Measurements from ENCODE around the gene PCGF3.

PCGF3 gene

DNA sequence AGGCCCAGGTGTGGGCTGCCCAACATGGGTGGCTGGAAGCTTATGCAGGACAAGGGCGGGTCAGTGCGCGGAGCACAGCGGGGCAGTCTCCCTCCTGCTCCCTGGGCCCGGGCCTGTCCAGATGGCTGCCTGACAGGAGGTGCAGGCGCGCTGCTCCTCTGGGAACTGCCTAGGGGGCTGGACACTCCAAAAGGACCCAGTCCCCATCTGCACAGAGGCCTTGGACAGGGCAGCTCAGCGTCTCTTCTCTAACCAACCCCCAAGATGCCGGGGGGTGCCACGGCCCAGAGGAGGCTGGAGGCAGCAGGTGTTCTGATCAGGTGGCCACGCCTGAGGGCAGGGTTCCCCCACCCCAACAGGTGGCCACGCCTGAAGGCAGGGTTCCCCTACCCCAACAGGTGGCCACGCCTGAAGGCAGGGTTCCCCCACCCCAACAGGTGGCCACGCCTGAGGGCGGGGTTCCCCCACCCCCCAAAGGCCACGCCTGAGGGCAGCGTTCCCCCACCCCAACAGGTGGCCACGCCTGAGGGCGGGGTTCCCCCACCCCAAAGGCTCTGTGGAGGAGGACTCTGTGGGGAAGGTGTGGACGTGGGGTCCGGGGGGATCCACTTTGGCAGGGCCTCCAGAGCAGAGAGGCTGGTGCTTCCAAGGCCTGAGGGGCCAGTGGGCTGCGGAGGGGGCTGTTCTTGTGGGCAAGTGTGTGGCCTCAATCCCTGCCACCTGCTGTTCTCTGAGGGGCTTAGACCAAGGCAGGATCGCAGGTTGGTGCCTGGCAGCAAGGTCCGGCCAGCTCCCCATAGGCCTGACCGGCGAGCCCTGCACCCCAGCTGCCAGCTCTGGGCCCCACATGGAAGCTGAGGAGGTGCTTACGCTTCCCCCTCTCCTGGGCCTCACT is 84.2 kb downstream of the PCGF3 start:
- H3K4me2 ChIP-seq (ENCODE audit: low read depth, low read length, poor library complexity, severe bottlenecking): no peak overlapping the region
- no peaks in the 10 kb centered on the region for H3K9me3 ChIP-seq (ENCODE audit: insufficient read depth, low read depth, low read length)
- no peak overlapping the region for H3K4me3 ChIP-seq (ENCODE audit: low read length, poor library complexity, severe bottlenecking)
- no peak overlapping the region for H3K9ac ChIP-seq (ENCODE audit: low read depth, low read length, poor library complexity, severe bottlenecking)
- no peaks in the 10 kb centered on the region for H4K20me1 ChIP-seq (ENCODE audit: insufficient read depth, low read length, poor library complexity, severe bottlenecking)
- no peaks in the 10 kb centered on the region for H3K36me3 ChIP-seq (ENCODE audit: insufficient read depth, low read length)
- H3K4me1 ChIP-seq (ENCODE audit: insufficient read depth, low read length, poor library complexity, severe bottlenecking): no peaks in the 10 kb centered on the region
- TF ChIP-seq, protein P1, sequence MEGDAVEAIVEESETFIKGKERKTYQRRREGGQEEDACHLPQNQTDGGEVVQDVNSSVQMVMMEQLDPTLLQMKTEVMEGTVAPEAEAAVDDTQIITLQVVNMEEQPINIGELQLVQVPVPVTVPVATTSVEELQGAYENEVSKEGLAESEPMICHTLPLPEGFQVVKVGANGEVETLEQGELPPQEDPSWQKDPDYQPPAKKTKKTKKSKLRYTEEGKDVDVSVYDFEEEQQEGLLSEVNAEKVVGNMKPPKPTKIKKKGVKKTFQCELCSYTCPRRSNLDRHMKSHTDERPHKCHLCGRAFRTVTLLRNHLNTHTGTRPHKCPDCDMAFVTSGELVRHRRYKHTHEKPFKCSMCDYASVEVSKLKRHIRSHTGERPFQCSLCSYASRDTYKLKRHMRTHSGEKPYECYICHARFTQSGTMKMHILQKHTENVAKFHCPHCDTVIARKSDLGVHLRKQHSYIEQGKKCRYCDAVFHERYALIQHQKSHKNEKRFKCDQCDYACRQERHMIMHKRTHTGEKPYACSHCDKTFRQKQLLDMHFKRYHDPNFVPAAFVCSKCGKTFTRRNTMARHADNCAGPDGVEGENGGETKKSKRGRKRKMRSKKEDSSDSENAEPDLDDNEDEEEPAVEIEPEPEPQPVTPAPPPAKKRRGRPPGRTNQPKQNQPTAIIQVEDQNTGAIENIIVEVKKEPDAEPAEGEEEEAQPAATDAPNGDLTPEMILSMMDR (conservative IDR thresholded peaks at IDR 0.05; ENCODE audit: low read length): no peak
- TF ChIP-seq EZH2phosphoT487 (IDR thresholded peaks at IDR 0.05; ENCODE audit: borderline replicate concordance): no peak
- H3K27me3 ChIP-seq (ENCODE audit: insufficient read depth, low read length, poor library complexity, severe bottlenecking): no peaks in the 10 kb centered on the region
- H3K79me2 ChIP-seq (ENCODE audit: insufficient read depth, low read length): no peaks in the 10 kb centered on the region
- no peaks in the 10 kb centered on the region for H3K9me2 ChIP-seq (replicated peaks; ENCODE audit: low read depth, low read length)
- H2AFZ ChIP-seq (ENCODE audit: low read length): no peak overlapping the region
- H3F3A ChIP-seq (ENCODE audit: low read depth): no peaks in the 10 kb centered on the region

DNA sequence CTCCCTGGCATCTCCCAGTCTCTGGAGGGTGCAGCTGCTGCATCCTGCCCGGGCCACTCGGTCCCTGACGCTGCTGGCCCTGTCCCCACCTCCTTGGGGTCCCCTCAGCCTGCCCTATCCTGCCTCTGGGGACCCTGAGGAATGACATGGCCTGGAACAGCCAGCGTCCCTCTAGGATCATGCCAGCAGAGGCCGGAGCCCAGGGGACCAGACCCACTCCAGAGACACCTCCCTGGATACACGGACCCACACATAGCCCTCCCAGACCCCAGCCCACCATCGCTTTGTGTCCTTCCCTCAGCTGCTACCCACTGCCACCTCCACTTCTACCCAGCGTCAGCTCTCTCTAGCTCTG is 84.8 kb downstream of the PCGF3 start:
- Histone ChIP-seq H4K20me1 (ENCODE audit: insufficient read depth, low read length, poor library complexity, severe bottlenecking) (no peaks in the 10 kb centered on the region), H3K4me2 (ENCODE audit: low read depth, low read length, poor library complexity, severe bottlenecking) (no peak overlapping the region), H3K9me3 (ENCODE audit: insufficient read depth, low read depth, low read length) (no peaks in the 10 kb centered on the region), H3K9me2 (replicated peaks; ENCODE audit: low read depth, low read length) (no peaks in the 10 kb centered on the region), H3K79me2 (ENCODE audit: insufficient read depth, low read length) (no peaks in the 10 kb centered on the region), H3F3A (ENCODE audit: low read depth) (no peaks in the 10 kb centered on the region), H3K36me3 (ENCODE audit: insufficient read depth, low read length) (no peaks in the 10 kb centered on the region), H3K9ac (ENCODE audit: low read depth, low read length, poor library complexity, severe bottlenecking) (no peak overlapping the region), H3K4me1 (ENCODE audit: insufficient read depth, low read length, poor library complexity, severe bottlenecking) (no peaks in the 10 kb centered on the region), H3K4me3 (ENCODE audit: low read length, poor library complexity, severe bottlenecking) (no peak overlapping the region), H2AFZ (ENCODE audit: low read length) (no peak overlapping the region), H3K27me3 (ENCODE audit: insufficient read depth, low read length, poor library complexity, severe bottlenecking) (no peaks in the 10 kb centered on the region)
- no peak for TF ChIP-seq EZH2phosphoT487 (IDR thresholded peaks at IDR 0.05; ENCODE audit: borderline replicate concordance)
- TF ChIP-seq, protein P1 (conservative IDR thresholded peaks at IDR 0.05; ENCODE audit: low read length): no peak

DNA sequence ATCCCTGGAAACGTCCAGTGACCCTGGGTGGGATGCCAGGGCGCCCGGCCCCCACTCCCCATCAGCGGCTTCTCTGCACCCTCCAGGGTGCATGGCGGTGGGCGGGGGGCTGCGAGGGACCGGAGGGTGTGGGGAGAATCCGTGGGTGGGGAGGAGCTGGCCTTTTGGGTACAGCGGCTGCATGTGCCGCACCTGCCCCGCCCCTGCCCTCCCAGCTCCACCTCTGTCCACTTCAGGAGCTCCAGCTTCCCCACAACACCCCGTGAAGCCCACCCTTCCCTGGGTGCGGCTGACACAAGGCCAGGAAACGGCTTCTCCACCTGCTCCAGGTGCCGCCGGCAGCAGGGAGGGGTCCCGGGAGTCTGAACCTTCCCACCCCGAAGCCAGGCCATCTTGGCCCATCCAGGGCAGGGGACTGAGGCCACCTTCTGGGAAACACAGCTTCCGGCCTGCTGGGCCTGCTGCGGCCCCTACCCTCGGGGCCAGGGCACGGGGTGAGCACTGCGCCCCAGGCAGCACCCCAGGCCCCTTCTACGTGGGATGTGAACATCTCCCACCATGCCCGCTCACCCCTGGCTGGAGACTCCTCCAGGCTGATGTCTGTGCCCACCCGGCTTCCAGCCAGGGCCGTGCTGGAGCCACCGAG is 85.7 kb downstream of the PCGF3 start:
- no peaks in the 10 kb centered on the region for H3K9me2 ChIP-seq (replicated peaks; ENCODE audit: low read depth, low read length)
- no peak overlapping the region for H3K4me3 ChIP-seq (ENCODE audit: low read length, poor library complexity, severe bottlenecking)
- H3K79me2 ChIP-seq (ENCODE audit: insufficient read depth, low read length): no peaks in the 10 kb centered on the region
- H3K36me3 ChIP-seq (ENCODE audit: insufficient read depth, low read length): no peaks in the 10 kb centered on the region
- no peak overlapping the region for H3K4me2 ChIP-seq (ENCODE audit: low read depth, low read length, poor library complexity, severe bottlenecking)
- TF ChIP-seq, protein P1 (conservative IDR thresholded peaks at IDR 0.05; ENCODE audit: low read length): no peak
- no peak for TF ChIP-seq EZH2phosphoT487 (IDR thresholded peaks at IDR 0.05; ENCODE audit: borderline replicate concordance)
- H3K9me3 ChIP-seq (ENCODE audit: insufficient read depth, low read depth, low read length): no peaks in the 10 kb centered on the region
- no peaks in the 10 kb centered on the region for H3K27me3 ChIP-seq (ENCODE audit: insufficient read depth, low read length, poor library complexity, severe bottlenecking)
- H3K4me1 ChIP-seq (ENCODE audit: insufficient read depth, low read length, poor library complexity, severe bottlenecking): no peaks in the 10 kb centered on the region
- no peak overlapping the region for H2AFZ ChIP-seq (ENCODE audit: low read length)
- no peak overlapping the region for H3K9ac ChIP-seq (ENCODE audit: low read depth, low read length, poor library complexity, severe bottlenecking)
- no peaks in the 10 kb centered on the region for H3F3A ChIP-seq (ENCODE audit: low read depth)
- no peaks in the 10 kb centered on the region for H4K20me1 ChIP-seq (ENCODE audit: insufficient read depth, low read length, poor library complexity, severe bottlenecking)

All from Loucy (cell line).